ENCODE results near the gene CPB2. TPM values are rescaled to one million over a fixed set of nuclear protein-coding genes. Genes with fewer than 3 reads are reported as not detected.

The CPB2 gene
- total RNA-seq, 1 donor: not detected

DNA sequence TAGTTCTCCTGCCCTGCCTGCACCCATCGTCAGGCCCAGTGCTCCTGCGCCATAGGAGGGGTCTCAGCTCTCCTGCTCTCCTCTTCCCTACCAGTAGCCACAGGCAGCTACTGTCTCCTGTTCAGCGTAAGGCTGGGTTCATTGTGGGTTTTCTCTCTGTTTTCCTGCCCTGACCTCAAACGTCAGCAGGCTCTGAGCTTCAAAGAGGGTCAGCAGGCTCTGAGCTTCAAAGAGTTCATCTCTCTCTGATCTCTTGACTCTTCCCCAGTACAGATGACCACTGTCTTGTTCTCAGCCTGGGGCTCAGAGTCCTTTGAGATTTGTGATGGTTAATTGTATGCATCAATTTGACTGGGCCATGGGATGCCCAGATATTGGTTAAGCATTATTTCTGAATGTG, 4.6 kb upstream of the CPB2 start:
- DNase-seq (ENCODE audit: insufficient read length, low spot score, missing footprints): no peak
- Histone ChIP-seq H3K36me3 (ENCODE audit: insufficient read depth, low read length) (no peaks in the 10 kb centered on the region), H3K9me3 (ENCODE audit: low read depth, low read length) (no peaks in the 10 kb centered on the region), H3K27me3 (ENCODE audit: insufficient read depth, low read length) (peaks cover 2% of the 10 kb centered on the region), H3K4me1 (ENCODE audit: insufficient read depth, low read length) (no peaks in the 10 kb centered on the region), H3K79me2 (ENCODE audit: insufficient read depth, low read length) (no peaks in the 10 kb centered on the region), H3K4me2 (ENCODE audit: insufficient read depth, low read length) (no peak overlapping the region), H4K20me1 (ENCODE audit: insufficient read depth, low read length) (no peaks in the 10 kb centered on the region), H3K4me3 (ENCODE audit: insufficient read depth, low read length) (no peak overlapping the region), H2AFZ (ENCODE audit: low read length) (no peak overlapping the region), H3K27ac (ENCODE audit: low read depth, low read length) (no peak overlapping the region)
- TF ChIP-seq, protein P1, sequence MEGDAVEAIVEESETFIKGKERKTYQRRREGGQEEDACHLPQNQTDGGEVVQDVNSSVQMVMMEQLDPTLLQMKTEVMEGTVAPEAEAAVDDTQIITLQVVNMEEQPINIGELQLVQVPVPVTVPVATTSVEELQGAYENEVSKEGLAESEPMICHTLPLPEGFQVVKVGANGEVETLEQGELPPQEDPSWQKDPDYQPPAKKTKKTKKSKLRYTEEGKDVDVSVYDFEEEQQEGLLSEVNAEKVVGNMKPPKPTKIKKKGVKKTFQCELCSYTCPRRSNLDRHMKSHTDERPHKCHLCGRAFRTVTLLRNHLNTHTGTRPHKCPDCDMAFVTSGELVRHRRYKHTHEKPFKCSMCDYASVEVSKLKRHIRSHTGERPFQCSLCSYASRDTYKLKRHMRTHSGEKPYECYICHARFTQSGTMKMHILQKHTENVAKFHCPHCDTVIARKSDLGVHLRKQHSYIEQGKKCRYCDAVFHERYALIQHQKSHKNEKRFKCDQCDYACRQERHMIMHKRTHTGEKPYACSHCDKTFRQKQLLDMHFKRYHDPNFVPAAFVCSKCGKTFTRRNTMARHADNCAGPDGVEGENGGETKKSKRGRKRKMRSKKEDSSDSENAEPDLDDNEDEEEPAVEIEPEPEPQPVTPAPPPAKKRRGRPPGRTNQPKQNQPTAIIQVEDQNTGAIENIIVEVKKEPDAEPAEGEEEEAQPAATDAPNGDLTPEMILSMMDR (IDR thresholded peaks at IDR 0.05; ENCODE audit: extremely low read depth, low read depth, low read length): no peak

DNA sequence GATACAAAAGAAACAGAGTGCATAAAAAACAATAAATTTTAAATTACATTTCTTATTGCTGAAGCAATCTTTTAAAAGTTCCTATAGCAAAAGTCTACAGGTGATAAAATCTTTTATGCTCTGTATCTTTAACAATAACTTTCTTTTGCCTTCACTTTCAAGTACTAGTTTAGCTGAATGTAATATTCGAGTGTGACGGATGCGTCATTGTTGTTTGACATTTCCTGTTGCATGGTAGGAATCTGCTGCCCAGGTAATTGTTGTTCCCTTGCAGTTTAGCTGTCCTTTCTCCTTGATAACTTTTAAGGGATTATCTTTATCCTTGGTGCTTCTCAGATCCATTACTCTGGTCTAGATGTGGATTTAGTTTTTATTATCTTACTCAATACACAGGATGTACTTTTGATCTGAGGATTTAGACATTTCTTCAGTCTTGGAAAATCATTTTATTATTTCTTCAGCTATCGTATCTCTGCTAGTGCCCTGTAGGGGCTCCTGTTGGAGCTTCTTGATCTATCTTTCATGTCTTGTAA, 2.1 kb upstream of the CPB2 start:
- TF ChIP-seq, protein P1 (IDR thresholded peaks at IDR 0.05; ENCODE audit: extremely low read depth, low read depth, low read length): no peak
- no peak overlapping the region for H3K4me3 ChIP-seq (ENCODE audit: insufficient read depth, low read length)
- no peak overlapping the region for H3K4me2 ChIP-seq (ENCODE audit: insufficient read depth, low read length)
- no peaks in the 10 kb centered on the region for H3K79me2 ChIP-seq (ENCODE audit: insufficient read depth, low read length)
- no peak overlapping the region for H3K27ac ChIP-seq (ENCODE audit: low read depth, low read length)
- no peak for DNase-seq (ENCODE audit: insufficient read length, low spot score, missing footprints)
- no peaks in the 10 kb centered on the region for H3K36me3 ChIP-seq (ENCODE audit: insufficient read depth, low read length)
- no peaks in the 10 kb centered on the region for H4K20me1 ChIP-seq (ENCODE audit: insufficient read depth, low read length)
- H3K27me3 ChIP-seq (ENCODE audit: insufficient read depth, low read length): peaks cover 2% of the 10 kb centered on the region
- H3K4me1 ChIP-seq (ENCODE audit: insufficient read depth, low read length): no peaks in the 10 kb centered on the region
- no peak overlapping the region for H2AFZ ChIP-seq (ENCODE audit: low read length)
- H3K9me3 ChIP-seq (ENCODE audit: low read depth, low read length): no peaks in the 10 kb centered on the region

DNA sequence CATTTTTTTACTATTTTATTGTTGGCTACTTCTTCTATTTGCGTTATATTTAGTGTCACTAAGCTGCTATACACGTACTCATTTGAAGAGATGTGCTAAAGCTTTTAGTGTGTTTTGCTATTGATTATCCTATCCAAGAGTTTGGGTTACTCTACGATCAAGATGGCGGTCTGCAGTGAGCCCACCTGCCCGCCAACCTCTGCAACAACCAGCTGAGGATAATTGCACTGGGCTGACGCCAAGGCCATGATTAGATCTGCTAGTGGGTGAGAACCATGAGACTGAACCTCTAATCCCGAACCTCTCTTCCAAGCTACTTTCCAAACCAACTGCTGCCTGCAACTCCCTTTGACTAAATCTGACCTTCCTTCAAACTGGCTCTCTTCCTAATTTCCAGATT, 1.8 kb downstream of the CPB2 start:
- Histone ChIP-seq H3K79me2 (ENCODE audit: insufficient read depth, low read length) (no peaks in the 10 kb centered on the region), H3K4me2 (ENCODE audit: insufficient read depth, low read length) (no peak overlapping the region), H3K9me3 (ENCODE audit: low read depth, low read length) (no peaks in the 10 kb centered on the region), H3K36me3 (ENCODE audit: insufficient read depth, low read length) (no peaks in the 10 kb centered on the region), H3K27me3 (ENCODE audit: insufficient read depth, low read length) (no peaks in the 10 kb centered on the region), H4K20me1 (ENCODE audit: insufficient read depth, low read length) (no peaks in the 10 kb centered on the region), H3K27ac (ENCODE audit: low read depth, low read length) (no peak overlapping the region), H3K4me3 (ENCODE audit: insufficient read depth, low read length) (no peak overlapping the region), H3K4me1 (ENCODE audit: insufficient read depth, low read length) (no peaks in the 10 kb centered on the region), H2AFZ (ENCODE audit: low read length) (no peak overlapping the region)
- no peak for DNase-seq (ENCODE audit: insufficient read length, low spot score, missing footprints)
- TF ChIP-seq, protein P1 (IDR thresholded peaks at IDR 0.05; ENCODE audit: extremely low read depth, low read depth, low read length): no peak

DNA sequence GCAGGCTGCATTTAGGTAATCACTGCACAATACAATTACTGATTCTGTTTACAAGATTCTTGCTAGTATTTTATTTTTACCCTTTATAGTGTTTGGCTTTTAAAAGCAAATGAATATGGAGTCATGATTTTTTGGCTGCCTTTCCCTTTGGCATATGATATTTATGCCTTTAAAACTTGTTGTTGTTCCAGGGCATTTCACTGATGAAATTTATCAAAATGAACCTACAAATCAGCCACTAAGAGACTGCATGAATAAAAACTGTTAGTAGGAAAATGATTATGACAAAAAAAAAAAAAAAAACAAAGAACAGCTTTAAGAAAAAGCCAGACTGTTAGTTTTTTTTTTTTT, 2.6 kb downstream of the CPB2 start:
- Histone ChIP-seq H3K4me2 (ENCODE audit: insufficient read depth, low read length) (no peak overlapping the region), H3K27me3 (ENCODE audit: insufficient read depth, low read length) (no peaks in the 10 kb centered on the region), H2AFZ (ENCODE audit: low read length) (no peak overlapping the region), H3K4me1 (ENCODE audit: insufficient read depth, low read length) (no peaks in the 10 kb centered on the region), H3K79me2 (ENCODE audit: insufficient read depth, low read length) (no peaks in the 10 kb centered on the region), H3K36me3 (ENCODE audit: insufficient read depth, low read length) (no peaks in the 10 kb centered on the region), H3K9me3 (ENCODE audit: low read depth, low read length) (no peaks in the 10 kb centered on the region), H3K27ac (ENCODE audit: low read depth, low read length) (no peak overlapping the region), H3K4me3 (ENCODE audit: insufficient read depth, low read length) (no peak overlapping the region), H4K20me1 (ENCODE audit: insufficient read depth, low read length) (no peaks in the 10 kb centered on the region)
- no peak for DNase-seq (ENCODE audit: insufficient read length, low spot score, missing footprints)
- TF ChIP-seq, protein P1 (IDR thresholded peaks at IDR 0.05; ENCODE audit: extremely low read depth, low read depth, low read length): no peak

Measured in osteoblast (primary cell).